H1 (cell line): Measurements from ENCODE around the gene TNFAIP2.

ENCODE experiments used
- ASH2L ChIP-seq: fragments of 200-600, 300-600 bp; sonication (generic); IDR thresholded peaks from one replicate; pipeline ENCODE4 v1.7.1; 2017; ENCODE audit warnings: low read length
- POLR2A ChIP-seq, 2 experiments: IDR thresholded peaks; 1 replicate in 1 of 2; 2 replicates in 1 of 2; pipeline ENCODE4 v1.6.1; 2011; ENCODE audit warnings: low read depth in 2 of 2, low read length in 2 of 2, mild to moderate bottlenecking in 2 of 2; ENCODE audit errors: control extremely low read depth in 1 of 2
- POLR2AphosphoS5 ChIP-seq: IDR thresholded peaks from 2 replicates; pipeline ENCODE4 v1.6.1; 2011; ENCODE audit warnings: low read depth, low read length
- SIX5 ChIP-seq: IDR thresholded peaks from 2 replicates; pipeline ENCODE4 v1.6.1; 2011; ENCODE audit warnings: mild to moderate bottlenecking, low read depth, low read length
- TF ChIP-seq, protein P1 (sequence below), 3 experiments: IDR thresholded peaks; 1 replicate in 2 of 3; 2 replicates in 1 of 3; pipeline versions ENCODE4 v1.5.1 to v1.6.1; 2011; ENCODE audit warnings: low read length in 3 of 3, mild to moderate bottlenecking in 3 of 3, inconsistent platforms in 2 of 3, low read depth in 1 of 3, moderate library complexity in 1 of 3; ENCODE audit not compliant: insufficient read depth in 1 of 3; ENCODE audit errors: control extremely low read depth in 1 of 3

DNA sequence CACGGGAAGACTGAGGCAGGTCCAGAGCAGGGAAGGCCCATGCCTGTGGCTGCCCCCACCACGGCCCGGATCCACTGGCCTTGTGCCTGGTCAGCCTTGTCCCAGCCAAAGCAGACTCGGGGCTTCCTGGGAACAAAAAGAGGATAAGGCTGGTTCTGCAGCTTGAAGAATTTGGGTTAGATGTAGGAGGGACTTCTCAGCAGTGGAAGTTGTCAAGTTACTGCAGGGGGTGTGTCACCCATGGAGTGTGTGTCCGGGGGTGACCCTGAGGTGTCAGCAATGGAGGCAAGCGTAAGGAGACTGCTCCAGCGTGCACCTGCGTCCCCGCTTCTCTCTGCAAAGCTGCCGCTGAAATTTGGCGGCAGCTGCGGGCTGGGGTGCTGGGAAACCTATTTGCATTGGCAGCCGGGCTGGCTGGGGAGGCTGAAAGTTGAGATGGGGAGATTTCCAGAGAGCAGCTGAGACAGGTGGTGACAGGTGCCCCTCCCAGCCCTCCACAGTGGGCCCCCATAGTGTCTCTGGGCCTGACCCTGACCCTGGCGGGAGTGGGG, 12.5 kb upstream of the TNFAIP2 start:
- TF ChIP-seq ASH2L, result no peak
- TF ChIP-seq, protein P1, sequence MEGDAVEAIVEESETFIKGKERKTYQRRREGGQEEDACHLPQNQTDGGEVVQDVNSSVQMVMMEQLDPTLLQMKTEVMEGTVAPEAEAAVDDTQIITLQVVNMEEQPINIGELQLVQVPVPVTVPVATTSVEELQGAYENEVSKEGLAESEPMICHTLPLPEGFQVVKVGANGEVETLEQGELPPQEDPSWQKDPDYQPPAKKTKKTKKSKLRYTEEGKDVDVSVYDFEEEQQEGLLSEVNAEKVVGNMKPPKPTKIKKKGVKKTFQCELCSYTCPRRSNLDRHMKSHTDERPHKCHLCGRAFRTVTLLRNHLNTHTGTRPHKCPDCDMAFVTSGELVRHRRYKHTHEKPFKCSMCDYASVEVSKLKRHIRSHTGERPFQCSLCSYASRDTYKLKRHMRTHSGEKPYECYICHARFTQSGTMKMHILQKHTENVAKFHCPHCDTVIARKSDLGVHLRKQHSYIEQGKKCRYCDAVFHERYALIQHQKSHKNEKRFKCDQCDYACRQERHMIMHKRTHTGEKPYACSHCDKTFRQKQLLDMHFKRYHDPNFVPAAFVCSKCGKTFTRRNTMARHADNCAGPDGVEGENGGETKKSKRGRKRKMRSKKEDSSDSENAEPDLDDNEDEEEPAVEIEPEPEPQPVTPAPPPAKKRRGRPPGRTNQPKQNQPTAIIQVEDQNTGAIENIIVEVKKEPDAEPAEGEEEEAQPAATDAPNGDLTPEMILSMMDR (IDR thresholded peaks at IDR 0.05; ENCODE audit: control extremely low read depth in 1 of 3, insufficient read depth in 1 of 3, low read depth in 1 of 3, low read length in 3 of 3), result no peak
- TF ChIP-seq SIX5, result no peak
- TF ChIP-seq POLR2A (IDR thresholded peaks at IDR 0.05; ENCODE audit: control extremely low read depth in 1 of 2, low read depth in 2 of 2, low read length in 2 of 2), result no peak
- TF ChIP-seq POLR2AphosphoS5, result no peak
